Esophagus muscularis mucosa (tissue), 4 donors: Measurements from ENCODE around the gene CARTPT. TPM values are rescaled to one million over a fixed set of nuclear protein-coding genes. Genes with fewer than 3 reads are reported as not detected.

Source experiments
- DNase-seq: peaks from one replicate; pipeline ENCODE4 v3.0.0-alpha.2; 2017; ENCODE audit errors: extremely low spot score
- H3K27ac ChIP-seq, 4 donors: fragments of 200-600 bp; sonication (generic); replicated peaks in 1 of 4; 1 replicate in 3 of 4; 2 replicates in 1 of 4; pipeline ENCODE4 v1.5.1; 2016 to 2019; ENCODE audit warnings: mild to moderate bottlenecking in 1 of 4
- H3K27me3 ChIP-seq, 4 donors: fragments of 200-600 bp; sonication (generic); one replicate each; pipeline versions ENCODE4 v1.5.1 to v1.6.0; 2016 to 2019
- H3K36me3 ChIP-seq, 4 donors: fragments of 200-600 bp; sonication (generic); one replicate each; pipeline ENCODE4 v1.5.1; 2016 to 2019
- H3K4me1 ChIP-seq, 4 donors: fragments of 200-600 bp; sonication (generic); one replicate each; pipeline ENCODE4 v1.5.1; 2016 to 2019
- H3K4me3 ChIP-seq, 4 donors: fragments of 200-600 bp; sonication (generic); 1 replicate in 2 of 4; 2 replicates in 2 of 4; pipeline ENCODE4 v1.5.1; 2016 to 2019; ENCODE audit warnings: mild to moderate bottlenecking in 4 of 4, moderate library complexity in 1 of 4
- H3K9me3 ChIP-seq, 4 donors: fragments of 200-600 bp; sonication (generic); 1 replicate in 3 of 4; 2 replicates in 1 of 4; pipeline ENCODE4 v1.5.1; 2016 to 2019
- CTCF ChIP-seq, 3 experiments: fragments of 200-600 bp in 2 of 3; fragments of 450-650 bp in 1 of 3; sonication (generic) in 2 of 3; IDR thresholded peaks; one replicate each; pipeline ENCODE4 v1.5.1; 2017 to 2019; ENCODE audit warnings: antibody characterized with exemption in 3 of 3, mild to moderate bottlenecking in 2 of 3, moderate library complexity in 1 of 3
- EP300 ChIP-seq: sonication (generic); formaldehyde crosslinking; IDR thresholded peaks from one replicate; pipeline ENCODE4 v1.6.1; 2017; ENCODE audit warnings: antibody characterized with exemption
- POLR2A ChIP-seq: fragments of 450-650 bp; IDR thresholded peaks from one replicate; pipeline ENCODE4 v1.6.1; 2017; ENCODE audit warnings: antibody characterized with exemption, moderate library complexity, mild to moderate bottlenecking, low read depth
- POLR2AphosphoS5 ChIP-seq, 2 donors: sonication (generic); formaldehyde crosslinking; IDR thresholded peaks; one replicate each; pipeline ENCODE4 v1.6.1; 2017; ENCODE audit warnings: antibody characterized with exemption in 2 of 2
- WGBS: methylation state at CpG from one replicate; pipeline ENCODE4 v1.1.5; 2018; 5-methylcytosine and 5-hydroxymethylcytosine counted together
- intact Hi-C: fragments of 100-400 bp; cut with DNase I; formaldehyde crosslinking; loops from one replicate; pipeline ENCODE4 v1.15.1; 2023
- total RNA-seq, 4 donors: library from RNA; depleted of rRNA; stranded (reverse); fragments of >200 nt; gene quantifications; one replicate each; pipeline versions ENCODE4 v1.1.0 to v1.2.1, GENCODE V29; 2016

CARTPT gene
- total RNA-seq, 4 donors from 2014 or later, result 7.1 to 24.7 (median 15.5) TPM

GRCh38 chr5:71681296-71681695, 37.8 kb upstream of the CARTPT start:
- intact Hi-C loops, result no loop called here
- no peak for DNase-seq
- Histone ChIP-seq H3K27ac (no peak overlapping the region), H3K27me3 (no peaks in the 10 kb centered on the region), H3K36me3 (no peaks in the 10 kb centered on the region), H3K4me1 (peaks cover 0 to 8% (median 0%) of the 10 kb centered on the region in 4 donors), H3K4me3 (no peak overlapping the region), H3K9me3 (peaks cover 0 to 5% (median 0%) of the 10 kb centered on the region in 4 donors)
- WGBS, result 46% methylated on average over 3 of the region's 3 CpGs
- TF ChIP-seq POLR2AphosphoS5 (IDR thresholded peaks at IDR 0.05), result peak; percentile 9 to 13
- no peak for TF ChIP-seq EP300
- TF ChIP-seq POLR2A, result no peak

DNA sequence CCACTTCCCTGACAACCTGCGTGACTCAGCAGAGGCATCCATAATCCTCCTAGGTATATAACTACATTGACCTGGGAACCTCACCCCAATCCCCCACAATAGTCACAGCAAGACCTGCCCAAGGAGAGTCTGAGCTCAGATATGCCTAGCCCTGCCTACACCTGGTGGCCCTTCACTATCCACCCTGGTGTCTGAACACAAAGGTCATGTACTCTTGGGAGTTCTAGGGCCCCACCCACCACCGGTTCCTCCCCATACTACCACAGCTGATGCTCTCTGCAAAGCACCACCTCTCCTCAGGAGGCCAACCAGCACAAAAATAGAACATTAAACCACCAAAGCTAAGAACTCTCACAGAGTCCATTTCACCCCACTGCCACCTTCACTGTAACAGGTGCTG, 34.8 kb upstream of the CARTPT start:
- intact Hi-C loops, result no loop called here
- Histone ChIP-seq H3K9me3 (peaks cover 0 to 5% (median 0%) of the 10 kb centered on the region in 4 donors), H3K36me3 (no peaks in the 10 kb centered on the region), H3K27ac (no peak overlapping the region), H3K4me1 (peaks cover 0 to 8% (median 0%) of the 10 kb centered on the region in 4 donors), H3K27me3 (no peaks in the 10 kb centered on the region), H3K4me3 (no peak overlapping the region)
- TF ChIP-seq CTCF (IDR thresholded peaks at IDR 0.05) (no peak), POLR2AphosphoS5 (IDR thresholded peaks at IDR 0.05) (no peak), EP300 (no peak), POLR2A (no peak)
- DNase-seq, result no peak
- 94% methylated on average over 2 of the region's 2 CpGs for WGBS

- no peak overlapping the region for H3K4me3 ChIP-seq
Measured at GRCh38 chr5:71693828-71694427, 25.1 kb upstream of the CARTPT start.

GRCh38 chr5:71695071-71695470, 24.0 kb upstream of the CARTPT start:
- H3K4me1 ChIP-seq, result peaks cover 0 to 4% (median 0%) of the 10 kb centered on the region in 4 donors
- no peak for TF ChIP-seq CTCF (IDR thresholded peaks at IDR 0.05)
- no peak for TF ChIP-seq POLR2A
- no peak for TF ChIP-seq EP300
- no peak for TF ChIP-seq POLR2AphosphoS5 (IDR thresholded peaks at IDR 0.05)
- no peak overlapping the region for H3K27ac ChIP-seq
- no peaks in the 10 kb centered on the region for H3K36me3 ChIP-seq
- no peak for DNase-seq
- 90% methylated on average over 8 of the region's 8 CpGs for WGBS
- H3K9me3 ChIP-seq, result no peaks in the 10 kb centered on the region
- no peak overlapping the region for H3K4me3 ChIP-seq
- intact Hi-C loops, result no loop called here
- peaks cover 0 to 13% (median 0%) of the 10 kb centered on the region in 4 donors for H3K27me3 ChIP-seq

More at GRCh38 chr5:71693828-71694427, 25.1 kb upstream of the CARTPT start:
- no peak overlapping the region for H3K27ac ChIP-seq
- TF ChIP-seq CTCF (IDR thresholded peaks at IDR 0.05) (no peak), POLR2A (no peak), EP300 (no peak), POLR2AphosphoS5 (IDR thresholded peaks at IDR 0.05) (no peak)
- intact Hi-C loops, result no loop called here
- H3K4me1 ChIP-seq, result peaks cover 0 to 4% (median 0%) of the 10 kb centered on the region in 4 donors
- WGBS, result 24% methylated on average over 7 of the region's 7 CpGs
- DNase-seq, result no peak
- H3K9me3 ChIP-seq, result no peaks in the 10 kb centered on the region
- H3K36me3 ChIP-seq, result no peaks in the 10 kb centered on the region
- H3K27me3 ChIP-seq, result peaks cover 0 to 13% (median 0%) of the 10 kb centered on the region in 4 donors

- peaks cover 0 to 4% (median 0%) of the 10 kb centered on the region in 4 donors for H3K4me1 ChIP-seq
- no peaks in the 10 kb centered on the region for H3K9me3 ChIP-seq
- no peak for DNase-seq
- TF ChIP-seq POLR2A (no peak), EP300 (no peak), CTCF (IDR thresholded peaks at IDR 0.05) (no peak), POLR2AphosphoS5 (IDR thresholded peaks at IDR 0.05) (no peak)
- H3K4me3 ChIP-seq, result no peak overlapping the region
- peaks cover 0 to 13% (median 0%) of the 10 kb centered on the region in 4 donors for H3K27me3 ChIP-seq
- H3K36me3 ChIP-seq, result no peaks in the 10 kb centered on the region
- intact Hi-C loops, result no loop called here
- no peak overlapping the region for H3K27ac ChIP-seq
Measured at GRCh38 chr5:71695595-71695994, 23.5 kb upstream of the CARTPT start.
